Stimulated activated naive CD4-positive, alpha-beta T cell (primary cell): ENCODE results near the gene TCAF1.
"Not testable (repeated sequence)": the region's sequence is repeated elsewhere in the genome, so short reads cannot be mapped to it uniquely, and the experiment has no call there.

Experiments
- DNase-seq, 6 experiments: peaks; one replicate each; lab custom pipeline; 2025; lab: John Stamatoyannopoulos, UW

Gene TCAF1

GRCh38 chr7:143902332-143902899 lies 440 bp upstream of the TCAF1 start:
- no peak for DNase-seq

GRCh38 chr7:143901332-143901667 lies 676 bp downstream of the TCAF1 start:
- DNase-seq: no peak

- no peak for DNase-seq
Observed at GRCh38 chr7:143900230-143900766, 1.7 kb downstream of the TCAF1 start.

GRCh38 chr7:143898810-143899209 lies 3.2 kb downstream of the TCAF1 start:
- DNase-seq: no peak

- no peak for DNase-seq
Observed at GRCh38 chr7:143896667-143897066, 5.3 kb downstream of the TCAF1 start.

- no peak for DNase-seq
Observed at GRCh38 chr7:143892527-143893300, 9.3 kb downstream of the TCAF1 start.

GRCh38 chr7:143891457-143891856 lies 10.5 kb downstream of the TCAF1 start:
- DNase-seq: no peak

GRCh38 chr7:143890558-143890957 lies 11.4 kb downstream of the TCAF1 start:
- no peak for DNase-seq

- DNase-seq: no peak
Observed at GRCh38 chr7:143889068-143889467, 12.9 kb downstream of the TCAF1 start.

GRCh38 chr7:143886826-143887477 lies 15.0 kb downstream of the TCAF1 start:
- no peak for DNase-seq

GRCh38 chr7:143885951-143886350 lies 16.0 kb downstream of the TCAF1 start:
- no peak for DNase-seq

GRCh38 chr7:143884969-143885559 lies 16.9 kb downstream of the TCAF1 start:
- DNase-seq: no peak

GRCh38 chr7:143884241-143884968 lies 17.6 kb downstream of the TCAF1 start:
- no peak for DNase-seq

GRCh38 chr7:143882604-143883078 lies 19.3 kb downstream of the TCAF1 start:
- DNase-seq: no peak

GRCh38 chr7:143882020-143882603 lies 19.9 kb downstream of the TCAF1 start:
- peak in 1 of 6 experiments; percentile 3 for DNase-seq

- no peak for DNase-seq
Observed at GRCh38 chr7:143878884-143879283, 23.1 kb downstream of the TCAF1 start.

- DNase-seq: no peak
Observed at GRCh38 chr7:143877098-143877497, 24.9 kb downstream of the TCAF1 start.

- DNase-seq: no peak
Observed at GRCh38 chr7:143876218-143876617, 25.8 kb downstream of the TCAF1 start.

GRCh38 chr7:143873242-143873641 lies 28.7 kb downstream of the TCAF1 start:
- not testable (repeated sequence) for DNase-seq

- not testable (repeated sequence) for DNase-seq
Observed at GRCh38 chr7:143871534-143871933, 30.4 kb downstream of the TCAF1 start.

- DNase-seq: not testable (repeated sequence)
Observed at GRCh38 chr7:143857994-143858393, 44.0 kb downstream of the TCAF1 start.
